GM12875 (cell line): ENCODE data around the gene LPP.

Source experiments
- H3K4me3 ChIP-seq: one replicate; pipeline ENCODE4 v1.5.1; 2011; ENCODE audit warnings: low read depth, low read length, control low read depth
- CTCF ChIP-seq: IDR thresholded peaks from 2 replicates; pipeline ENCODE4 v1.5.1; 2011; ENCODE audit warnings: low read depth, mild to moderate bottlenecking, control low read depth, inconsistent platforms, low read length, moderate library complexity, borderline replicate concordance; ENCODE audit not compliant: insufficient read depth

LPP gene

GRCh38 chr3:188468662-188469061 lies 314.7 kb downstream of the LPP start:
- no peak for TF ChIP-seq CTCF
- no peak overlapping the region for H3K4me3 ChIP-seq

DNA sequence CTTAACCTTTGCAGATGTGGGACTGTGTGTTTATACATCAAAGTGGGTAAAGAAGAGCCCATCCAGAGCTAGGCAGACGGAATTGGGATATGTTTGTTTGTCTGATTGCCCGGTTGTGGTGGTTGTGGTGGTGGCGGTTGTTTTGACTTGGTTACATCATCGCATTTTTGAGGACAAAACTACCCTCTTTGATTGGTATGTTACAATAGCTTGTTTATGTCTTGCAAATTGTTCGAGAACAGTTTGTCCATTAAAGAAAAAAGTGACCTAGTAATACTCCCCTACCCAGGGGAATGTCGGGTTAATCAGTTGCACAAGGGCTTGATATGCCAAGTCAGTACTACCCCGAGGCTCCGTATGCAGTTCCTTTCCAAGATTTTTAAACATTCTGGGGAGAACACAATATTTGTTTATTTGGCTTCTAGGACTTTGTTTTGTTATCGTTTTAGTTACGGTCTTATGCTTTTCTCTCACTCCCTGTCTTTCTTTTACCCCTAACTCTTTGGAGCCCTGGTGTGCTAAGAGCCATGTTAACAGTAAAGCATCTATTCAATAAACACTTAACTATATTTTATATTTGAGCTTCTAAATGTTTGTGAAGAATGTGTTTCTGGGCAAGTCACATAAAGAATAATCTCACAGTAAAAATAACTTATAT lies 315.4 kb downstream of the LPP start:
- H3K4me3 ChIP-seq = no peak overlapping the region
- TF ChIP-seq CTCF = no peak

GRCh38 chr3:188470508-188471130 lies 316.7 kb downstream of the LPP start:
- no peak for TF ChIP-seq CTCF
- H3K4me3 ChIP-seq = no peak overlapping the region

DNA sequence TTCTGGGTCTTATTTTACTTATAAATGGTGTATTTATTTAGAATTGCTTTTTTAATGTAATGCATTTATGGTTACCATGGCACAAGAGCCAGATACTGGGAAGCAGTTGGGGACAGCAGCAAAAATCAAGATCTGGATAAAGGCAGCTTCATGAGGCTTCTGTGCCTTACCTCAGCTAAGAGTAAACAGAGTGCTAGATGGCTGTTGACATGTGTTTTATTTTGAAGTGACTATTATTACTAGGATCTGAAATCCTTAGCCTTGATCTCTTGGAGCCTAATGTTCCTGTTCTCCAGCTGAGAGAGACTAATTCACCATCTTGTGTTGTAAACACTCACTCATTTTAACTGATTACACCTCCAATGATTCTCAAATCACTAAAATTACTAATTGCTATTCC lies 317.8 kb downstream of the LPP start:
- no peak for TF ChIP-seq CTCF
- H3K4me3 ChIP-seq = no peak overlapping the region

DNA sequence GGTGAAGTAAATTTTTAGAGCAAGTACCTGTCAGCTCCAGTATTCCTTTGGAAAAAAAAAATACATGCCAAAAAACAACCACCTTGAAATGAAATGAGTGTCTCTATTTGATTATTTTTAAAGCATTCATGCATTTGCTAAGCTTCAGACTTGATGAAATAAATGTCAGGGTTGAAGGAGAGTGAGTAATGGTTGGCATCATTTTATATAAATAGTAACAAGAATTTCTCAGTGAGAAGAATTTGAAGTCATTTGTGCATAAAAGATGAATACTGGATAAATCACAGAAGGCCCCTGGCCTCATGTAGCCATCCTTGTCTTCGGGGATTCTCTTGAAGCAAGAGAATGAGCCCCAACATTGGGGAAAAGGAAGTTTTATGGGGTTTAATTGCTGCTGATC lies 318.4 kb downstream of the LPP start:
- no peak overlapping the region for H3K4me3 ChIP-seq
- TF ChIP-seq CTCF = no peak

- no peak for TF ChIP-seq CTCF
- H3K4me3 ChIP-seq = no peak overlapping the region
Measured at GRCh38 chr3:188473045-188473444, 319.1 kb downstream of the LPP start.
